Middle frontal gyrus (tissue), 1 donor: ENCODE measurements around the gene MRPS30.
A peak's percentile ranks its signal among the peaks of the same experiment; 100 is the strongest.
"Not testable (repeated sequence)": the region's sequence is repeated elsewhere in the genome, so short reads cannot be mapped to it uniquely, and the experiment has no call there.

ENCODE experiments used
- DNase-seq: peaks from one replicate; pipeline ENCODE4 v3.0.0-alpha.2; 2015; ENCODE audit warnings: low spot score; ENCODE audit errors: extremely low spot score

Gene MRPS30

GRCh38 chr5:44808435-44809214, at the start of gene MRPS30:
TSS of gene MRPS30 (plus strand) at chr5:44808947. CDS start at chr5:44808963, 16 bp downstream.
- peak; percentile 96 for DNase-seq

GRCh38 chr5:44769200-44769876, 39.4 kb upstream of the MRPS30 start:
- DNase-seq = no peak

- no peak for DNase-seq
Measured at GRCh38 chr5:44769877-44770209, 38.9 kb upstream of the MRPS30 start.

GRCh38 chr5:44770780-44771717, 37.7 kb upstream of the MRPS30 start:
- no peak for DNase-seq

- not testable (repeated sequence) for DNase-seq
Measured at GRCh38 chr5:44772397-44772796, 36.4 kb upstream of the MRPS30 start.

GRCh38 chr5:44774279-44774880, 34.4 kb upstream of the MRPS30 start:
- DNase-seq = peak; percentile 22

GRCh38 chr5:44779167-44779566, 29.6 kb upstream of the MRPS30 start:
- DNase-seq = no peak

- DNase-seq = no peak
Measured at GRCh38 chr5:44783634-44784315, 25.0 kb upstream of the MRPS30 start.

GRCh38 chr5:44787731-44788130, 21.0 kb upstream of the MRPS30 start:
- no peak for DNase-seq

- DNase-seq = not testable (repeated sequence)
Measured at GRCh38 chr5:44789372-44789995, 19.3 kb upstream of the MRPS30 start.

- not testable (repeated sequence) for DNase-seq
Measured at GRCh38 chr5:44792031-44792673, 16.6 kb upstream of the MRPS30 start.

GRCh38 chr5:44794371-44794770, 14.4 kb upstream of the MRPS30 start:
- DNase-seq = no peak

- no peak for DNase-seq
Measured at GRCh38 chr5:44795496-44795895, 13.3 kb upstream of the MRPS30 start.

GRCh38 chr5:44797841-44798240, 10.9 kb upstream of the MRPS30 start:
- no peak for DNase-seq

- DNase-seq = no peak
Measured at GRCh38 chr5:44801992-44802391, 6.8 kb upstream of the MRPS30 start.

GRCh38 chr5:44806608-44807007, 2.1 kb upstream of the MRPS30 start:
- DNase-seq = no peak

- DNase-seq = no peak
Measured at GRCh38 chr5:44807269-44807668, 1.5 kb upstream of the MRPS30 start.

- DNase-seq = peak; percentile 22
Measured at GRCh38 chr5:44809215-44809955, 638 bp downstream of the MRPS30 start.

- DNase-seq = no peak
Measured at GRCh38 chr5:44809956-44810420, 1.2 kb downstream of the MRPS30 start.
